GM12892 (cell line): ENCODE data around the gene CNRIP1.

Experiments
- POLR2A ChIP-seq: IDR thresholded peaks from 2 replicates; pipeline ENCODE4 v1.6.1; 2011; ENCODE audit warnings: low read depth, low read length, control low read depth
- POLR2AphosphoS5 ChIP-seq: IDR thresholded peaks from 2 replicates; pipeline ENCODE4 v1.6.1; 2011; ENCODE audit warnings: low read depth, low read length, control low read depth
- TAF1 ChIP-seq: IDR thresholded peaks from 2 replicates; pipeline ENCODE4 v1.6.1; 2011; ENCODE audit warnings: low read depth, mild to moderate bottlenecking, control low read depth, low read length, borderline replicate concordance

DNA sequence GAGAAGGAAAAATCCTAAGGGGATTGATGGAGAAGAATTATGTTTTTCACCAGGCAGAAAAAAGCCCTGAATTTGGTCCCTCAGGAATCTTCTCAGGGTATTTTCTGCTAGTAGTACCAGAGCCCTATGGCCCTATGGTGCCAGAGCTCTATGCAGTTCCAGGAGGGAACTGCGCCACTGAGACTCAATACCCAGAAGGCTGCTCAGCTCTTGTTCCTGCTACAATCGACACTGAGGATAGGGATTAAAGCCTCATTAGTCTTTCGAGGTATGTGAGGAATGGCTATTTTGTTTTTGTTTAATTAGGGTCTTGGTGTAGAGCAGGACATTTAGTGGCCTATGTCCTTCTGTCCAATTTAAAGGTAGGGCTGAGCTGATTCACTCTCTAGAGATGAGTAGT lies 45.7 kb downstream of the CNRIP1 start:
- TF ChIP-seq POLR2A = no peak
- no peak for TF ChIP-seq POLR2AphosphoS5
- no peak for TF ChIP-seq TAF1
